Neural progenitor cell (in vitro differentiated cells): Measurements from ENCODE around the gene RND1.

Experiments
- EZH2 ChIP-seq: fragments of 200-600 bp; sonication (generic); IDR thresholded peaks from 2 replicates; pipeline ENCODE4 v1.6.1; 2017; ENCODE audit warnings: antibody characterized with exemption, mild to moderate bottlenecking, moderate library complexity
- TF ChIP-seq, protein P1 (sequence below): fragments of 200-600 bp; sonication (generic); IDR thresholded peaks from 2 replicates; pipeline ENCODE4 v1.5.1; 2017; ENCODE audit warnings: antibody characterized with exemption, mild to moderate bottlenecking

DNA sequence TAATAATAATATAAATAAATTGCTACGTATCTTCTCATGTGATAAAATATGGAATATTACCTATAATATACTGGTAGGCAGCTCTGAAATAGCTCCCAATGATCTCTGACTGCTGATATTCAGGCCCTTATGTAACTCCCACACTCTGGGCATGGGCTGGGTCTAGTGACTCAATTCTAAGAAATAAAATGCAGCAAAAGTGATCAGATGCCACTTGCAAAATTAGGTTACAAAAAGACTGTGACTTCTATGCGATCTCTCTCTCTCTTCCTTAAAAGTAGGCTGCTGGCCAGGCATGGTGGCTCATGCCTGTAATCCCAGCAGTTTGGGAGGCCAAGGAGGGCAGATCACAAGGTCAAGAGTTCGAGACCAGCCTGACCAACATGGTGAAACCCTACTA, 57.7 kb downstream of the RND1 start:
- TF ChIP-seq, protein P1, sequence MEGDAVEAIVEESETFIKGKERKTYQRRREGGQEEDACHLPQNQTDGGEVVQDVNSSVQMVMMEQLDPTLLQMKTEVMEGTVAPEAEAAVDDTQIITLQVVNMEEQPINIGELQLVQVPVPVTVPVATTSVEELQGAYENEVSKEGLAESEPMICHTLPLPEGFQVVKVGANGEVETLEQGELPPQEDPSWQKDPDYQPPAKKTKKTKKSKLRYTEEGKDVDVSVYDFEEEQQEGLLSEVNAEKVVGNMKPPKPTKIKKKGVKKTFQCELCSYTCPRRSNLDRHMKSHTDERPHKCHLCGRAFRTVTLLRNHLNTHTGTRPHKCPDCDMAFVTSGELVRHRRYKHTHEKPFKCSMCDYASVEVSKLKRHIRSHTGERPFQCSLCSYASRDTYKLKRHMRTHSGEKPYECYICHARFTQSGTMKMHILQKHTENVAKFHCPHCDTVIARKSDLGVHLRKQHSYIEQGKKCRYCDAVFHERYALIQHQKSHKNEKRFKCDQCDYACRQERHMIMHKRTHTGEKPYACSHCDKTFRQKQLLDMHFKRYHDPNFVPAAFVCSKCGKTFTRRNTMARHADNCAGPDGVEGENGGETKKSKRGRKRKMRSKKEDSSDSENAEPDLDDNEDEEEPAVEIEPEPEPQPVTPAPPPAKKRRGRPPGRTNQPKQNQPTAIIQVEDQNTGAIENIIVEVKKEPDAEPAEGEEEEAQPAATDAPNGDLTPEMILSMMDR: no peak
- TF ChIP-seq EZH2: no peak
